CD4-positive, alpha-beta T cell (primary cell): Measurements from ENCODE around the gene DNASE1L2. TPM values are rescaled to one million over a fixed set of nuclear protein-coding genes. Genes with fewer than 3 reads are reported as not detected.

Experiments used
- ATAC-seq: fragments of 200-7000 bp; cut with Tn5 transposase; one replicate; pipeline ENCODE4 v1.10.0; 2022; ENCODE audit warnings: mild to moderate bottlenecking; ENCODE audit not compliant: poor library complexity
- CTCF ChIA-PET: fragments of 350-600 bp; sonication (Branson Sonifier 250); formaldehyde crosslinking; loops from one replicate; lab custom pipeline; 2021; ENCODE audit warnings: antibody characterized with exemption, inconsistent platforms; lab: Charles Lee
- POLR2A ChIA-PET: fragments of 350-600 bp; sonication (Branson Sonifier 250); formaldehyde crosslinking; loops from one replicate; lab custom pipeline; 2021; ENCODE audit warnings: antibody characterized with exemption, inconsistent platforms; lab: Charles Lee
- DNase-seq, 14 experiments: peaks; one replicate each; pipeline ENCODE4 v3.0.0-alpha.2; 2013 to 2020; ENCODE audit warnings: mixed read lengths in 2 of 14
- H3K27ac ChIP-seq, 2 donors: one replicate each; pipeline versions ENCODE4 v1.5.1 to v1.7.0; 2013; ENCODE audit warnings: low read length in 2 of 2, low read depth in 1 of 2, mild to moderate bottlenecking in 1 of 2
- H3K27me3 ChIP-seq, 2 experiments: 1 replicate in 1 of 2; 2 replicates in 1 of 2; pipeline versions ENCODE4 v1.6.1 to v1.7.0; 2013; ENCODE audit warnings: low read length in 2 of 2, control low read depth in 1 of 2, mild to moderate bottlenecking in 1 of 2, moderate library complexity in 1 of 2; ENCODE audit not compliant: insufficient read depth in 2 of 2, control insufficient read depth in 1 of 2
- H3K36me3 ChIP-seq: one replicate; pipeline ENCODE4 v1.6.1; 2013; ENCODE audit warnings: low read length, control low read depth; ENCODE audit not compliant: insufficient read depth
- H3K4me1 ChIP-seq: one replicate; pipeline ENCODE4 v1.6.1; 2013; ENCODE audit warnings: low read length, control low read depth; ENCODE audit not compliant: insufficient read depth
- H3K4me3 ChIP-seq: one replicate; pipeline ENCODE4 v1.5.1; 2013; ENCODE audit warnings: mild to moderate bottlenecking, low read length, moderate library complexity
- H3K9me3 ChIP-seq, 2 experiments: 1 replicate in 1 of 2; 2 replicates in 1 of 2; pipeline versions ENCODE4 v1.6.1 to v1.7.0; 2013; ENCODE audit warnings: low read length in 2 of 2, mild to moderate bottlenecking in 2 of 2, control low read depth in 1 of 2, moderate library complexity in 1 of 2; ENCODE audit not compliant: control insufficient read depth in 1 of 2, insufficient read depth in 1 of 2
- H3K27ac Mint-ChIP-seq: one replicate; pipeline ENCODE4 v1.8.0; 2020; ENCODE audit warnings: mixed read lengths
- H3K27me3 Mint-ChIP-seq: one replicate; pipeline ENCODE4 v1.8.0; 2021; ENCODE audit warnings: mixed read lengths
- H3K36me3 Mint-ChIP-seq: one replicate; pipeline ENCODE4 v1.8.0; 2021; ENCODE audit warnings: low read depth, mixed read lengths
- H3K4me1 Mint-ChIP-seq: one replicate; pipeline ENCODE4 v1.8.0; 2021; ENCODE audit warnings: low read depth, mixed read lengths
- H3K4me3 Mint-ChIP-seq: one replicate; pipeline ENCODE4 v1.8.0; 2020; ENCODE audit warnings: mild to moderate bottlenecking, mixed read lengths
- H3K9me3 Mint-ChIP-seq: one replicate; pipeline ENCODE4 v1.8.0; 2020; ENCODE audit warnings: mixed read lengths
- CTCF ChIP-seq: fragments of 200-600 bp; IDR thresholded peaks from one replicate; pipeline ENCODE4 v1.8.0; 2022; ENCODE audit warnings: antibody characterized with exemption, mild to moderate bottlenecking
- intact Hi-C, 2 experiments: fragments of 100-400 bp; cut with DNase I in 1 of 2; cut with micrococcal nuclease in 1 of 2; formaldehyde crosslinking; loops; one replicate each; pipeline versions ENCODE4 v1.15.1 to v1.9.0; 2023 to 2025; cut with DNase I, micrococcal nuclease
- total RNA-seq, 174 experiments: library from RNA in 2 of 174; stranded (reverse) in 2 of 174; gene quantifications; one replicate each; pipeline ENCODE4 v1.2.3 and lab custom pipeline; 2021 to 2026

The DNASE1L2 gene
- total RNA-seq, 2 experiments from 2014 or later = 0.22 to 0.36 TPM

- ChIA-PET POLR2A (interaction anchor here (0.6 to 4.8 kb wide), 4 partner anchors 8 to 1571 kb away, joined by 3 to 47 read pairs (median 4); partner anchors contain the start of genes E4F1, METTL26, PGP and TEDC2), CTCF (interaction anchor here (1.8 kb wide), 1 partner anchor 12 kb away, joined by 4 read pairs; no protein-coding TSS in a partner anchor)
- DNase-seq (no peak), ATAC-seq (no peak)
- Histone ChIP-seq H3K27me3 (no peaks in the 10 kb centered on the region), H3K9me3 (no peaks in the 10 kb centered on the region), H3K36me3 (peaks cover 32% of the 10 kb centered on the region), H3K27ac (no peak overlapping the region), H3K4me3 (no peak overlapping the region), H3K4me1 (peaks cover 23% of the 10 kb centered on the region)
- no peaks in the 10 kb centered on the region for H3K9me3 Mint-ChIP-seq
- peaks cover 16% of the 10 kb centered on the region for H3K36me3 Mint-ChIP-seq
- intact Hi-C loops = loop anchor here (1.0 to 5.0 kb wide), 3 partner anchors 7 to 160 kb away; partner anchors contain the start of genes ECI1 (in 1 of the 2), NTHL1 (in 1 of the 2), PGP (in 1 of the 2) and TSC2 (in 1 of the 2)
- peak overlapping the region; percentile 42 for H3K27ac Mint-ChIP-seq
- H3K4me1 Mint-ChIP-seq = peaks cover 13% of the 10 kb centered on the region
- peak overlapping the region; percentile 76 for H3K4me3 Mint-ChIP-seq
- no peak for TF ChIP-seq CTCF
- no peaks in the 10 kb centered on the region for H3K27me3 Mint-ChIP-seq
Observed at GRCh38 chr16:2206780-2207433, 29.3 kb upstream of the DNASE1L2 start.

- CTCF ChIA-PET = no interaction called here
- DNase-seq (no peak), ATAC-seq (no peak)
- peaks cover 32% of the 10 kb centered on the region for H3K36me3 ChIP-seq
- peaks cover 31% of the 10 kb centered on the region for H3K4me1 ChIP-seq
- Mint-ChIP-seq H3K9me3 (no peaks in the 10 kb centered on the region), H3K27me3 (no peaks in the 10 kb centered on the region), H3K4me3 (peak overlapping the region; percentile 62), H3K36me3 (peaks cover 16% of the 10 kb centered on the region), H3K27ac (peak overlapping the region; percentile 42), H3K4me1 (peaks cover 16% of the 10 kb centered on the region)
- POLR2A ChIA-PET = no interaction called here
- H3K4me3 ChIP-seq = no peak overlapping the region
- no peaks in the 10 kb centered on the region for H3K9me3 ChIP-seq
- no peaks in the 10 kb centered on the region for H3K27me3 ChIP-seq
- intact Hi-C loops = loop anchor here (5.0 kb wide), 2 partner anchors 44 to 161 kb away; partner anchors contain the start of genes ECI1 (in 1 of the 2), NTHL1 (in 1 of the 2) and TSC2 (in 1 of the 2)
- no peak overlapping the region for H3K27ac ChIP-seq
- TF ChIP-seq CTCF = no peak
Observed at GRCh38 chr16:2207872-2208271, 28.4 kb upstream of the DNASE1L2 start.

- peaks cover 21% of the 10 kb centered on the region for H3K4me1 Mint-ChIP-seq
- Histone ChIP-seq H3K27ac (no peak overlapping the region), H3K9me3 (no peaks in the 10 kb centered on the region), H3K4me1 (peaks cover 35% of the 10 kb centered on the region), H3K4me3 (no peak overlapping the region), H3K36me3 (peaks cover 32% of the 10 kb centered on the region), H3K27me3 (no peaks in the 10 kb centered on the region)
- intact Hi-C loops = loop anchor here (5.0 kb wide), 2 partner anchors 44 to 161 kb away; partner anchors contain the start of genes ECI1 (in 1 of the 2), NTHL1 (in 1 of the 2) and TSC2 (in 1 of the 2)
- ChIA-PET CTCF (no interaction called here), POLR2A (no interaction called here)
- no peaks in the 10 kb centered on the region for H3K9me3 Mint-ChIP-seq
- H3K27ac Mint-ChIP-seq = no peak overlapping the region
- no peaks in the 10 kb centered on the region for H3K27me3 Mint-ChIP-seq
- TF ChIP-seq CTCF = no peak
- DNase-seq (no peak), ATAC-seq (no peak)
- peak overlapping the region; percentile 62 for H3K4me3 Mint-ChIP-seq
- H3K36me3 Mint-ChIP-seq = peaks cover 16% of the 10 kb centered on the region
Observed at GRCh38 chr16:2208308-2208707, 27.9 kb upstream of the DNASE1L2 start.
